Breast epithelium (tissue), 3 donors: ENCODE results near the gene SMAD6.

Experiments
- CTCF ChIP-seq, 3 donors: fragments of 450-650 bp; IDR thresholded peaks; one replicate each; pipeline ENCODE4 v1.5.1; 2016 to 2017; ENCODE audit warnings: antibody characterized with exemption in 3 of 3, mild to moderate bottlenecking in 3 of 3, moderate library complexity in 3 of 3
- POLR2A ChIP-seq: fragments of 450-650 bp; IDR thresholded peaks from one replicate; pipeline ENCODE4 v1.6.1; 2016; ENCODE audit warnings: antibody characterized with exemption, mild to moderate bottlenecking, moderate library complexity

- TF ChIP-seq CTCF (IDR thresholded peaks at IDR 0.05) (no peak), POLR2A (no peak)
Measured at GRCh38 chr15:66768987-66769386, 67.0 kb downstream of the SMAD6 start.
